Measurements from ENCODE around the gene ZC3H12A. TPM values are rescaled to one million over a fixed set of nuclear protein-coding genes. Genes with fewer than 3 reads are reported as not detected.
A peak's percentile ranks its signal among the peaks of the same experiment; 100 is the strongest.

The ZC3H12A gene
- polyA plus RNA-seq, 4 donors = 12.4 to 24.6 (median 19.4) TPM

GRCh38 chr1:37472994-37473393 lies 1.4 kb upstream of the ZC3H12A start:
- no peaks in the 10 kb centered on the region for H3K9me3 ChIP-seq (ENCODE audit: control insufficient read depth in 2 of 2, insufficient read depth in 1 of 2, low read depth in 1 of 2, low read length in 1 of 2)
- H3K36me3 ChIP-seq (ENCODE audit: control insufficient read depth in 3 of 3, insufficient read depth in 2 of 3, low read depth in 1 of 3, low read length in 3 of 3) = peaks cover 0 to 28% (median 2%) of the 10 kb centered on the region in 3 donors
- WGBS, 3 donors = 68 to 80% (median 77%) methylated on average over 1 of the region's 1 CpG
- DNase-seq (no peak), FAIRE-seq (no peak)
- no peaks in the 10 kb centered on the region for H3K27me3 ChIP-seq (ENCODE audit: control insufficient read depth in 3 of 3, insufficient read depth in 3 of 3, low read length in 3 of 3)
- H3K4me1 ChIP-seq (ENCODE audit: control insufficient read depth in 3 of 3, insufficient read depth in 2 of 3, low read depth in 1 of 3, low read length in 2 of 3) = peaks cover 7 to 33% (median 8%) of the 10 kb centered on the region in 3 donors
- no peak overlapping the region for H3K27ac ChIP-seq (ENCODE audit: low read depth in 1 of 3, low read length in 2 of 3)
- peak overlapping the region in 2 of 3 donors; percentile 71 to 74 for H3K4me3 ChIP-seq (ENCODE audit: low read depth in 1 of 3, low read length in 3 of 3)

- H3K36me3 ChIP-seq (ENCODE audit: control insufficient read depth in 3 of 3, insufficient read depth in 2 of 3, low read depth in 1 of 3, low read length in 3 of 3) = peaks cover 0 to 33% (median 2%) of the 10 kb centered on the region in 3 donors
- FAIRE-seq = no peak
- WGBS, 3 donors = 16 to 24% (median 20%) methylated on average over 12 of the region's 12 CpGs
- H3K9me3 ChIP-seq (ENCODE audit: control insufficient read depth in 2 of 2, insufficient read depth in 1 of 2, low read depth in 1 of 2, low read length in 1 of 2) = no peaks in the 10 kb centered on the region
- peak overlapping the region; percentile 68 to 99 (median 90) for H3K27ac ChIP-seq (ENCODE audit: low read depth in 1 of 3, low read length in 2 of 3)
- H3K4me1 ChIP-seq (ENCODE audit: control insufficient read depth in 3 of 3, insufficient read depth in 2 of 3, low read depth in 1 of 3, low read length in 2 of 3) = peaks cover 7 to 38% (median 8%) of the 10 kb centered on the region in 3 donors
- peak overlapping the region in 2 of 3 donors; percentile 71 to 74 for H3K4me3 ChIP-seq (ENCODE audit: low read depth in 1 of 3, low read length in 3 of 3)
- no peaks in the 10 kb centered on the region for H3K27me3 ChIP-seq (ENCODE audit: control insufficient read depth in 3 of 3, insufficient read depth in 3 of 3, low read length in 3 of 3)
- DNase-seq = peak in 1 of 2 donors; percentile 44
Measured at GRCh38 chr1:37473431-37474045, 842 bp upstream of the ZC3H12A start.

DNA sequence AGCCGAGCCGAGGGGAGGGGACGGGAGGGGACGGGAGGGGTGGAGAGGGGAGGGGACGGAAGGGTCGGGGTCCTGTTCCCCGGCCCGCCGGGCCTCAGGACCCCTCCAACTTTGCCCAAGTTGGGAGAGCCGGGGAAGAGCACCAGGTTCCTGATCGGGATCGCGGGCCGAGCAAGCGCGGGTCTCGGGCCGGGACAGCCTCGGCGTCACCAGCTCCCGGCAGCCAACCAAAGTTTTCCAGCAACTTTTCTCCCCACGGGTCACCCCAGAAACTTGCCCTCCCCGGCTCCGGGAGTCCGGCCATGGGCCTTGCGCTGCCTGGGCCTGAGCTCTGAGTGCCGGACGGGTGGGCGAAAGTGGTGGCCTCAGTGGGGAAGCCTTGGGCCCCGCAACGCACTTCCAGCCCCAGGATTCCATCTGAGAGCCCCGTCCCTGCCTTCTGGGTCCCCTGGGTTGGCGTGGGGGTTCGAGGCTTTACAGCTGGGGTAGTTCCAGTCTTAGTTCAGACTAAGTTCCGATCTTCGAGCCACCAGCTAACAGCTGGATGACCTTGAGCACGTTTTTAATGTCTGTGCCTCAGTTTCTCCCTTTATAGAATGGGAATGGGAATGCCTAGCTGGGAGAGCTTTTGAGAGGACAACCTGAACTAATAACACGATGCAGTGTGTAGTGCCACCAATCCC lies 458 bp downstream of the ZC3H12A start:
- DNase-seq = no peak
- peak overlapping the region; percentile 71 to 93 (median 90) for H3K4me3 ChIP-seq (ENCODE audit: low read depth in 1 of 3, low read length in 3 of 3)
- FAIRE-seq = no peak
- H3K27me3 ChIP-seq (ENCODE audit: control insufficient read depth in 3 of 3, insufficient read depth in 3 of 3, low read length in 3 of 3) = no peaks in the 10 kb centered on the region
- peak overlapping the region; percentile 97 to 99 (median 99) for H3K27ac ChIP-seq (ENCODE audit: low read depth in 1 of 3, low read length in 2 of 3)
- H3K9me3 ChIP-seq (ENCODE audit: control insufficient read depth in 2 of 2, insufficient read depth in 1 of 2, low read depth in 1 of 2, low read length in 1 of 2) = no peaks in the 10 kb centered on the region
- peaks cover 0 to 44% (median 2%) of the 10 kb centered on the region in 3 donors for H3K36me3 ChIP-seq (ENCODE audit: control insufficient read depth in 3 of 3, insufficient read depth in 2 of 3, low read depth in 1 of 3, low read length in 3 of 3)
- 0 to 2% (median 1%) methylated on average over 28 to 38 of the region's 38 CpGs for WGBS, 3 donors
- H3K4me1 ChIP-seq (ENCODE audit: control insufficient read depth in 3 of 3, insufficient read depth in 2 of 3, low read depth in 1 of 3, low read length in 2 of 3) = peaks cover 7 to 47% (median 9%) of the 10 kb centered on the region in 3 donors

- H3K9me3 ChIP-seq (ENCODE audit: control insufficient read depth in 2 of 2, insufficient read depth in 1 of 2, low read depth in 1 of 2, low read length in 1 of 2) = no peaks in the 10 kb centered on the region
- peak overlapping the region; percentile 97 to 99 (median 99) for H3K27ac ChIP-seq (ENCODE audit: low read depth in 1 of 3, low read length in 2 of 3)
- H3K36me3 ChIP-seq (ENCODE audit: control insufficient read depth in 3 of 3, insufficient read depth in 2 of 3, low read depth in 1 of 3, low read length in 3 of 3) = peaks cover 3 to 51% (median 4%) of the 10 kb centered on the region in 3 donors
- FAIRE-seq (no peak), DNase-seq (no peak)
- 4 to 42% (median 16%) methylated on average over 24 of the region's 24 CpGs for WGBS, 3 donors
- H3K4me3 ChIP-seq (ENCODE audit: low read depth in 1 of 3, low read length in 3 of 3) = peak overlapping the region; percentile 71 to 93 (median 90)
- H3K4me1 ChIP-seq (ENCODE audit: control insufficient read depth in 3 of 3, insufficient read depth in 2 of 3, low read depth in 1 of 3, low read length in 2 of 3) = peaks cover 12 to 51% (median 16%) of the 10 kb centered on the region in 3 donors
- H3K27me3 ChIP-seq (ENCODE audit: control insufficient read depth in 3 of 3, insufficient read depth in 3 of 3, low read length in 3 of 3) = no peaks in the 10 kb centered on the region
Measured at GRCh38 chr1:37475380-37476086, 1.2 kb downstream of the ZC3H12A start.

DNA sequence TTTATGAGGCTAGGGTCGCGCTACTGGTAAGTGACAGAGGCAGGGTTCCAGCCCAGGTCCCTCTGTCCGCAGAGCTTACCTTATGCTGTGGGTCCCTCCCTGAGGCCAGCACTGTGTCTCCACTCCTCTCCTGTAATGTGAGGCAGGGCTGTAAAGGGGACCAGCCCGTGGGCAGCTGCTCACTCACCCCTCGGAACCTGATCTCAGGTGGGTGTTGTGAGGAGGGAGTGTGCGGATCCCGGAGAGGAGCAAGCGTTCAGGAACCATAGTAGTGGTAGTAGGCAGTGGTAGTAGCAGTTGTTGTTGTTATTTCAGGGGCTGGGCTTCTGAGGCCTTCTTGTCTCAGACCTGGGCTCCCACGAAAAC lies 1.7 kb downstream of the ZC3H12A start:
- no peaks in the 10 kb centered on the region for H3K27me3 ChIP-seq (ENCODE audit: control insufficient read depth in 3 of 3, insufficient read depth in 3 of 3, low read length in 3 of 3)
- peaks cover 8 to 57% (median 9%) of the 10 kb centered on the region in 3 donors for H3K36me3 ChIP-seq (ENCODE audit: control insufficient read depth in 3 of 3, insufficient read depth in 2 of 3, low read depth in 1 of 3, low read length in 3 of 3)
- H3K4me1 ChIP-seq (ENCODE audit: control insufficient read depth in 3 of 3, insufficient read depth in 2 of 3, low read depth in 1 of 3, low read length in 2 of 3) = peaks cover 12 to 57% (median 19%) of the 10 kb centered on the region in 3 donors
- FAIRE-seq (no peak), DNase-seq (peak in 1 of 2 donors; percentile 39)
- H3K4me3 ChIP-seq (ENCODE audit: low read depth in 1 of 3, low read length in 3 of 3) = peak overlapping the region; percentile 71 to 93 (median 90)
- H3K27ac ChIP-seq (ENCODE audit: low read depth in 1 of 3, low read length in 2 of 3) = peak overlapping the region; percentile 97 to 99 (median 99)
- WGBS, 3 donors = 12 to 35% (median 16%) methylated on average over 9 of the region's 9 CpGs
- H3K9me3 ChIP-seq (ENCODE audit: control insufficient read depth in 2 of 2, insufficient read depth in 1 of 2, low read depth in 1 of 2, low read length in 1 of 2) = no peaks in the 10 kb centered on the region

- Histone ChIP-seq H3K4me3 (ENCODE audit: low read depth in 1 of 3, low read length in 3 of 3) (peak overlapping the region; percentile 71 to 93 (median 90)), H3K4me1 (ENCODE audit: control insufficient read depth in 3 of 3, insufficient read depth in 2 of 3, low read depth in 1 of 3, low read length in 2 of 3) (peaks cover 12 to 55% (median 19%) of the 10 kb centered on the region in 3 donors), H3K27ac (ENCODE audit: low read depth in 1 of 3, low read length in 2 of 3) (peak overlapping the region; percentile 97 to 99 (median 99)), H3K27me3 (ENCODE audit: control insufficient read depth in 3 of 3, insufficient read depth in 3 of 3, low read length in 3 of 3) (no peaks in the 10 kb centered on the region), H3K36me3 (ENCODE audit: control insufficient read depth in 3 of 3, insufficient read depth in 2 of 3, low read depth in 1 of 3, low read length in 3 of 3) (peaks cover 13 to 62% (median 13%) of the 10 kb centered on the region in 3 donors), H3K9me3 (ENCODE audit: control insufficient read depth in 2 of 2, insufficient read depth in 1 of 2, low read depth in 1 of 2, low read length in 1 of 2) (no peaks in the 10 kb centered on the region)
- peak; percentile 84 to 88 for DNase-seq
- WGBS, 3 donors = 0 to 7% (median 6%) methylated on average over 5 of the region's 5 CpGs
- FAIRE-seq = no peak
Measured at GRCh38 chr1:37476460-37477197, 2.2 kb downstream of the ZC3H12A start.

- DNase-seq (peak; percentile 82 to 92), FAIRE-seq (no peak)
- Histone ChIP-seq H3K27me3 (ENCODE audit: control insufficient read depth in 3 of 3, insufficient read depth in 3 of 3, low read length in 3 of 3) (no peaks in the 10 kb centered on the region), H3K9me3 (ENCODE audit: control insufficient read depth in 2 of 2, insufficient read depth in 1 of 2, low read depth in 1 of 2, low read length in 1 of 2) (no peaks in the 10 kb centered on the region), H3K36me3 (ENCODE audit: control insufficient read depth in 3 of 3, insufficient read depth in 2 of 3, low read depth in 1 of 3, low read length in 3 of 3) (peaks cover 19 to 70% (median 20%) of the 10 kb centered on the region in 3 donors), H3K4me3 (ENCODE audit: low read depth in 1 of 3, low read length in 3 of 3) (peak overlapping the region; percentile 71 to 93 (median 90)), H3K27ac (ENCODE audit: low read depth in 1 of 3, low read length in 2 of 3) (peak overlapping the region; percentile 97 to 99 (median 99)), H3K4me1 (ENCODE audit: control insufficient read depth in 3 of 3, insufficient read depth in 2 of 3, low read depth in 1 of 3, low read length in 2 of 3) (peaks cover 10 to 48% (median 12%) of the 10 kb centered on the region in 3 donors)
- WGBS, 3 donors = 1 to 11% (median 7%) methylated on average over 10 of the region's 10 CpGs
Measured at GRCh38 chr1:37477198-37477931, 3.0 kb downstream of the ZC3H12A start.
